Stimulated activated CD8-positive, alpha-beta memory T cell treated with anti-CD3 and anti-CD28 coated beads, Interleukin-4, amount 100 ng/mL, for 24 hours (primary cell): ENCODE data around the gene ZNF177.
"Not testable (repeated sequence)": the region's sequence is repeated elsewhere in the genome, so short reads cannot be mapped to it uniquely, and the experiment has no call there.

Source experiments
- DNase-seq: peaks from one replicate; pipeline ENCODE4 v3.0.0-alpha.2; 2020; ENCODE audit warnings: low read depth

The ZNF177 gene

GRCh38 chr19:9362905-9363304 is at the start of gene ZNF177:
TSS of gene ZNF177 (plus strand) at chr19:9363013. CDS start at chr19:9378312, 15,299 bp downstream.
- DNase-seq, result no peak

DNA sequence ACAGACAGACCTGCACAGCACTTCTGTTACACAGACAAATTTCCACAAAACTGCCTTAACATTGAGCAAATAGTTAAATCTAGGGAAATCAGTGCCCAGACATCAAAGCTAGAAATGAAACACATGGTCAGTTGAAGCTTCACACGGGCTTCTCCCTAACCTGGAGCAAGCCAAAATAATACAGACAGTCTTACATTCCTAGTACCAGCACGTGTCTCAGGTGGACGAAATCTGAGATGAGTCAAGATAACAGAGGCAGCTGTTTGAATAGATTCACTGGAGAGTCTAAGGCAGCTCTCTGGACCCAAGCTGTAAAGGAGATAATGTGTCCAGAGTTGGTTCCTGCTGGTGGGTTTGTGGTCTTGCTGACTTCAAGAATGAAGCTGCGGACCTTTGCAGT is 49.1 kb upstream of the ZNF177 start:
- no peak for DNase-seq

GRCh38 chr19:9321338-9321737 is 41.5 kb upstream of the ZNF177 start:
- DNase-seq, result no peak

GRCh38 chr19:9321756-9322155 is 41.1 kb upstream of the ZNF177 start:
- DNase-seq, result not testable (repeated sequence)

- DNase-seq, result not testable (repeated sequence)
These were observed 40.6 kb upstream of the ZNF177 start for GRCh38 chr19:9322201-9322600.

DNA sequence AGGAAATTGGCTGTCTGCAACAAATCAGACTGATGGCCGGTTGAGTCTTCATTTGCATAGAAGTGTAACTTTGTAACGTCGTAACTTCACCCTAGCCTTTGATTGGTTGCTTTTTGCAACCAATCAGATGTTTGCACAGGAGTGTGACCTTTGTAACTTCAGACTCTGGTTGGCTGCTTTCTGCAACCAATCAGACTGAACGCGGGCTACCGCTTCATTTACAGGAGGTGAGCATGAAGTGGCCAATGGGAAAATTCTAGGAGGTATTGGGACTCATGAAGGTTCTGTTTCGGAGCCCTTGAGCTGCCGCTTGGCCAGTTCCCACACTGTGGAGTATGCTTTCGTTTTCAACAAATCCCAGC is 39.3 kb upstream of the ZNF177 start:
- peak; percentile 16 for DNase-seq

GRCh38 chr19:9323919-9324583 is 38.8 kb upstream of the ZNF177 start, which contains the start of gene ZNF559:
TSS of gene ZNF559 (plus strand) at chr19:9324179. CDS start at chr19:9338550, 14,371 bp downstream.
- peak; percentile 96 for DNase-seq

GRCh38 chr19:9324584-9324962 is 38.2 kb upstream of the ZNF177 start:
- DNase-seq, result no peak

DNA sequence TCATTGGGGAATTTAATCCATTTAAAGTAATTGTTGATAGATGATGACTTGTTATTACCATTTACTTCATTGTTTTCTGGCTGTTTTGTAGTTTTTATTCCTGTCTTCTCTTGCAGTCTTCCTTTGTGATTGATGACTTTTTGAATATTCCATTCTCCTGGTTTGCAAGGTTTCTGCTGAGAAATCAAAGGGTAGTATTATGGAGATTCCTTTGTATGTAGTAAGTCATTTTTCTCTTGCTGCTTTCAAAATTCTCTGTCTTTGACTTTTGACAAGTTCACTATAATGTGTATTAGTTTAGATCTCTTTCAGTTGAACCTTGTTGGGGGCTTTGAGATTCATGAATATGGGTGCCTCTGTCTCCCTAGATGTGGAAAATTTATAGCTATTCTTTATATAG is 32.8 kb upstream of the ZNF177 start:
- DNase-seq, result no peak

GRCh38 chr19:9342610-9343304 is 20.1 kb upstream of the ZNF177 start:
- DNase-seq, result no peak

DNA sequence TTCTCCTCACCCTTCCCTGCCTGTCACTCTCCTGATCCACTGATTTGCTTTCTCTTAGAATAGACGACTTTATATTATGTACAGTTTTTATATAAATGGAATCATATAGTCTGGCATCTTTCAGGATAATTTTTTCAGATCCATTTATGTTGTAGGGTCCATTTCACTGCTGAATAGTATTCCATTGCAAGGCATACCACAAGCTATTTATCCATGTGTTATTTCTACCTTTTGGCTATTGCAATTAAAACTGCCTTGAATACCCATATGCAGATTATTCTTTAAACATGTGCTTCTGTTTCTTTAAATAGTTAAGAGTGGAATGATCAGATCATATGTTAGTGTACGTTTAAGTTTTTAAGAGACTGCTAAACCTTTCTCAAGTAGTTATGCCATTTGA is 17.8 kb upstream of the ZNF177 start:
- no peak for DNase-seq

GRCh38 chr19:9348253-9348652 is 14.6 kb upstream of the ZNF177 start:
- no peak for DNase-seq

- DNase-seq, result no peak
These were observed 14.1 kb upstream of the ZNF177 start for GRCh38 chr19:9348671-9349070.

- no peak for DNase-seq
These were observed 10.3 kb upstream of the ZNF177 start for GRCh38 chr19:9352505-9352904.

GRCh38 chr19:9353011-9353410 is 9.8 kb upstream of the ZNF177 start:
- DNase-seq, result no peak

DNA sequence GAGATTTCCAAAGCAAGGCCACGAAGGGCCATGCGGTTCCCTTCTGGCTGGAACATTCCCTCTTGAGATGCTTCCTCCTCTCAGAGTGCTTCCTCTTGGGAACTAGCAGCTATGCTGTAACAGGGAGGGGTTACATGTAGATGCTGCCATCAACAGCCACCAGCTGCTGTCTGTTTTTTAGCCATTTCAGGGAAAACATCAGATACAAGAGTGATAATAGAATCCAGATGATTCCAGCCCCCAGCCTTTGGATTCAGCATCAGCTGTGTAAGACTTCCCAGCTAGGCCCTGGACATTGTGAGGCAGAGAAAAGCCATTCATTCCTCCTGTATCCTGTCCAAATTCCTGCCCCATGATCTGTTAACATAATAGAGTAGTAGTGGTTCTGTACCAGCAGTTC is 8.2 kb upstream of the ZNF177 start:
- DNase-seq, result no peak

GRCh38 chr19:9370738-9371619 is 8.2 kb downstream of the ZNF177 start:
- no peak for DNase-seq

- no peak for DNase-seq
These were observed 18.6 kb downstream of the ZNF177 start for GRCh38 chr19:9381361-9381785.

DNA sequence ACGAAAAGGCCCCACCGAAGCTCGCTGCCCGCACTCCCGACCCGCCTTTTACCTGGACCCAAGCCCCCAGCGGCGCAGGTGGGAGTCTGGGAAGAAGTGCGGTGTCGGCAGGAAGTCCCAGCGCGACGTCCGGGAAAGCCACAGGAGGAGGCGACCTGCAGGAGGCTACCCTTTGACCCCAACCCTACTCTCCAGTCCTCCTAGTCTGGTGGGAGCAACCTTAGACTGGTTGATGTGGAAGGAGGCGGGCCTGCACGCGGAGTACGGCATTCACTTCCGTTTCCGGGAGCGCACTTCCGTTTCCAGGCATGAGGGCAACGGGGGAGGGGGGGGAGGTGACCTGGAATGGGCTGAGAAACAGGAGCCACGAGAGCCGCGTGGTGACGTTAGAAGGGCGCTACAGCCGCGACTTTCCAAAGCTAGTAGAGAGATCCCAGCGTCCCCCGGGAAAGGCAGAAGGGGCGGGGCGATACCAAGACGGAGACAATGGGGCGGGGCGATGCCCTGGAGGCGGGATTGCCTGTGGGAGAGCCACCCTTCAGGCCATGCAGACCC is 44.1 kb downstream of the ZNF177 start:
- peak; percentile 27 for DNase-seq

- no peak for DNase-seq
These were observed 45.0 kb downstream of the ZNF177 start for GRCh38 chr19:9407827-9408226.

GRCh38 chr19:9413240-9413954 is 50.6 kb downstream of the ZNF177 start:
- no peak for DNase-seq

GRCh38 chr19:9427941-9428340 is 65.1 kb downstream of the ZNF177 start:
- no peak for DNase-seq
